Measurements from ENCODE around the gene CH25H.
"Not testable (repeated sequence)": the region's sequence is repeated elsewhere in the genome, so short reads cannot be mapped to it uniquely, and the experiment has no call there.

The CH25H gene

GRCh38 chr10:89248990-89249389 is 41.9 kb upstream of the CH25H start:
- no peak overlapping the region for H3K4me3 ChIP-seq (ENCODE audit: control insufficient read depth, low read depth, low read length)
- TF ChIP-seq CTCF (conservative IDR thresholded peaks at IDR 0.05; ENCODE audit: control insufficient read depth, insufficient read depth, low read depth, low read length): no peak

GRCh38 chr10:89247623-89248022 is 40.5 kb upstream of the CH25H start:
- not testable (repeated sequence) for H3K4me3 ChIP-seq (ENCODE audit: control insufficient read depth, low read depth, low read length); DNase-seq (ENCODE audit: low read depth)

More at GRCh38 chr10:89248990-89249389, 41.9 kb upstream of the CH25H start:
- DNase-seq (ENCODE audit: low read depth): no peak

- peak; percentile 19 for TF ChIP-seq CTCF (conservative IDR thresholded peaks at IDR 0.05; ENCODE audit: control insufficient read depth, insufficient read depth, low read depth, low read length)
- DNase-seq (ENCODE audit: low read depth): no peak
- H3K4me3 ChIP-seq (ENCODE audit: control insufficient read depth, low read depth, low read length): no peak overlapping the region
These were observed 38.7 kb upstream of the CH25H start for GRCh38 chr10:89245802-89246201.

GRCh38 chr10:89242840-89243568 is 35.9 kb upstream of the CH25H start:
- peak; percentile 28 for DNase-seq (ENCODE audit: low read depth)
- TF ChIP-seq CTCF (conservative IDR thresholded peaks at IDR 0.05; ENCODE audit: control insufficient read depth, insufficient read depth, low read depth, low read length): no peak
- H3K4me3 ChIP-seq (ENCODE audit: control insufficient read depth, low read depth, low read length): no peak overlapping the region

GRCh38 chr10:89242345-89242684 is 35.2 kb upstream of the CH25H start:
- no peak for DNase-seq (ENCODE audit: low read depth)
- H3K4me3 ChIP-seq (ENCODE audit: control insufficient read depth, low read depth, low read length): no peak overlapping the region
- no peak for TF ChIP-seq CTCF (conservative IDR thresholded peaks at IDR 0.05; ENCODE audit: control insufficient read depth, insufficient read depth, low read depth, low read length)

- peak; percentile 81 for DNase-seq (ENCODE audit: low read depth)
- no peak overlapping the region for H3K4me3 ChIP-seq (ENCODE audit: control insufficient read depth, low read depth, low read length)
- no peak for TF ChIP-seq CTCF (conservative IDR thresholded peaks at IDR 0.05; ENCODE audit: control insufficient read depth, insufficient read depth, low read depth, low read length)
These were observed 34.6 kb upstream of the CH25H start for GRCh38 chr10:89241486-89242344.

- H3K4me3 ChIP-seq (ENCODE audit: control insufficient read depth, low read depth, low read length): no peak overlapping the region
- DNase-seq (ENCODE audit: low read depth): no peak
- TF ChIP-seq CTCF (conservative IDR thresholded peaks at IDR 0.05; ENCODE audit: control insufficient read depth, insufficient read depth, low read depth, low read length): no peak
These were observed 33.9 kb upstream of the CH25H start for GRCh38 chr10:89241026-89241425.
